ENCODE measurements around the gene PTGES. TPM values are rescaled to one million over a fixed set of nuclear protein-coding genes. Genes with fewer than 3 reads are reported as not detected.

The PTGES gene
- total RNA-seq: 1.9 and 4.4 TPM in 2 replicates

GRCh38 chr9:129752900-129753729 is at the start of gene PTGES:
Gene PTGES (minus strand): TSS chr9:129753042. CDS start chr9:129753012, 30 bp downstream.

Other genes starting within 250 kb of the PTGES start
- 0.13 and 0.19 TPM in 2 replicates for gene C9orf50, start 131.9 kb downstream of the PTGES start, total RNA-seq
- gene NTMT1, start 126.9 kb downstream of the PTGES start, total RNA-seq: 41.0 and 62.9 TPM in 2 replicates
- gene ASB6, start 110.9 kb downstream of the PTGES start, total RNA-seq: 13.0 and 18.0 TPM in 2 replicates
- gene PRRX2, start 87.4 kb downstream of the PTGES start, total RNA-seq: 29.0 and 32.8 TPM in 2 replicates
- gene TOR1B, start 50.1 kb upstream of the PTGES start, total RNA-seq: 21.8 and 28.7 TPM in 2 replicates
- 24.9 and 27.1 TPM in 2 replicates for gene TOR1A, start 71.1 kb upstream of the PTGES start, total RNA-seq
- gene C9orf78, start 82.2 kb upstream of the PTGES start, total RNA-seq: 51.7 and 94.2 TPM in 2 replicates
- 8.7 and 9.0 TPM in 2 replicates for gene USP20, start 82.4 kb upstream of the PTGES start, total RNA-seq

All from aortic smooth muscle cell (primary cell).